Tibial artery (tissue), 4 donors: Measurements from ENCODE around the gene ADARB2.

ENCODE experiments used
- DNase-seq, 2 donors: peaks; one replicate each; pipeline ENCODE4 v3.0.0-alpha.2; 2019
- H3K27ac ChIP-seq, 2 donors: fragments of 200-600 bp; sonication (generic) in 1 of 2; 1 replicate in 1 of 2; 2 replicates in 1 of 2; pipeline ENCODE4 v1.5.1; 2018 to 2019; ENCODE audit warnings: mild to moderate bottlenecking in 1 of 2
- H3K27me3 ChIP-seq, 2 donors: fragments of 200-600 bp; sonication (generic) in 1 of 2; one replicate each; pipeline versions ENCODE4 v1.5.1 to v1.6.0; 2016 to 2019
- H3K36me3 ChIP-seq, 3 donors: fragments of 200-600 bp; sonication (generic) in 2 of 3; one replicate each; pipeline ENCODE4 v1.5.1; 2016 to 2019; ENCODE audit warnings: mild to moderate bottlenecking in 2 of 3
- H3K4me1 ChIP-seq, 4 donors: fragments of 200-600 bp; sonication (generic) in 2 of 4; 1 replicate in 3 of 4; 2 replicates in 1 of 4; pipeline ENCODE4 v1.5.1; 2016 to 2019
- H3K4me3 ChIP-seq, 2 donors: fragments of 200-600 bp; sonication (generic) in 1 of 2; 1 replicate in 1 of 2; 2 replicates in 1 of 2; pipeline ENCODE4 v1.5.1; 2018 to 2019; ENCODE audit warnings: mild to moderate bottlenecking in 2 of 2
- H3K9me3 ChIP-seq, 3 donors: fragments of 200-600 bp; sonication (generic) in 1 of 3; one replicate each; pipeline ENCODE4 v1.5.1; 2016 to 2019
- CTCF ChIP-seq, 2 experiments: fragments of 200-600 bp in 1 of 2; fragments of 450-650 bp in 1 of 2; IDR thresholded peaks; one replicate each; pipeline ENCODE4 v1.5.1; 2017 to 2019; ENCODE audit warnings: antibody characterized with exemption in 2 of 2, mild to moderate bottlenecking in 1 of 2, moderate library complexity in 1 of 2
- intact Hi-C: fragments of 100-400 bp; cut with DNase I; formaldehyde crosslinking; loops from one replicate; pipeline ENCODE4 v1.15.0; 2023; ENCODE audit warnings: low total_unique reads

Gene ADARB2

GRCh38 chr10:1630304-1630703 lies 107.0 kb downstream of the ADARB2 start:
- Histone ChIP-seq H3K4me3 (no peak overlapping the region), H3K4me1 (no peaks in the 10 kb centered on the region), H3K27ac (no peak overlapping the region), H3K36me3 (no peaks in the 10 kb centered on the region), H3K9me3 (peaks cover 0 to 17% (median 0%) of the 10 kb centered on the region in 3 donors), H3K27me3 (no peaks in the 10 kb centered on the region)
- DNase-seq, result no peak
- no peak for TF ChIP-seq CTCF (IDR thresholded peaks at IDR 0.05)
- intact Hi-C loops, result no loop called here

GRCh38 chr10:1629326-1630198 lies 107.8 kb downstream of the ADARB2 start:
- H3K36me3 ChIP-seq, result no peaks in the 10 kb centered on the region
- no peaks in the 10 kb centered on the region for H3K27me3 ChIP-seq
- no peak for DNase-seq
- H3K4me1 ChIP-seq, result no peaks in the 10 kb centered on the region
- TF ChIP-seq CTCF (IDR thresholded peaks at IDR 0.05), result no peak
- H3K9me3 ChIP-seq, result peaks cover 0 to 17% (median 0%) of the 10 kb centered on the region in 3 donors
- H3K27ac ChIP-seq, result no peak overlapping the region
- H3K4me3 ChIP-seq, result no peak overlapping the region
- intact Hi-C loops, result no loop called here

- peaks cover 0 to 17% (median 0%) of the 10 kb centered on the region in 3 donors for H3K9me3 ChIP-seq
- intact Hi-C loops, result no loop called here
- H3K4me3 ChIP-seq, result no peak overlapping the region
- H3K36me3 ChIP-seq, result no peaks in the 10 kb centered on the region
- no peak for TF ChIP-seq CTCF (IDR thresholded peaks at IDR 0.05)
- no peak overlapping the region for H3K27ac ChIP-seq
- no peaks in the 10 kb centered on the region for H3K4me1 ChIP-seq
- H3K27me3 ChIP-seq, result no peaks in the 10 kb centered on the region
- no peak for DNase-seq
These were observed 108.6 kb downstream of the ADARB2 start for GRCh38 chr10:1628757-1629156.

- Histone ChIP-seq H3K36me3 (no peaks in the 10 kb centered on the region), H3K9me3 (peaks cover 0 to 17% (median 0%) of the 10 kb centered on the region in 3 donors), H3K27me3 (peaks cover 0 to 3% of the 10 kb centered on the region in 2 donors), H3K27ac (no peak overlapping the region), H3K4me3 (no peak overlapping the region), H3K4me1 (no peaks in the 10 kb centered on the region)
- no peak for TF ChIP-seq CTCF (IDR thresholded peaks at IDR 0.05)
- intact Hi-C loops, result no loop called here
- DNase-seq, result no peak
These were observed 109.4 kb downstream of the ADARB2 start for GRCh38 chr10:1627945-1628344.

GRCh38 chr10:1626835-1627234 lies 110.5 kb downstream of the ADARB2 start:
- intact Hi-C loops, result no loop called here
- Histone ChIP-seq H3K9me3 (peaks cover 0 to 17% (median 0%) of the 10 kb centered on the region in 3 donors), H3K27me3 (peaks cover 0 to 3% of the 10 kb centered on the region in 2 donors), H3K4me3 (no peak overlapping the region), H3K36me3 (no peaks in the 10 kb centered on the region), H3K27ac (no peak overlapping the region), H3K4me1 (no peaks in the 10 kb centered on the region)
- DNase-seq, result no peak
- no peak for TF ChIP-seq CTCF (IDR thresholded peaks at IDR 0.05)
